HG02852 (cell line): ENCODE data around the gene HELQ.
"Not testable (repeated sequence)": the region's sequence is repeated elsewhere in the genome, so short reads cannot be mapped to it uniquely, and the experiment has no call there.

ENCODE experiments used
- ATAC-seq: cut with Tn5 transposase; IDR thresholded peaks from one replicate; pipeline ENCODE4 v1.9.1; 2021; ENCODE audit warnings: mild to moderate bottlenecking, moderate library complexity; ENCODE audit not compliant: unreplicated experiment

HELQ gene

GRCh38 chr4:83455281-83456183, at the start of gene HELQ, which contains the start of gene MRPS18C:
Gene HELQ, minus strand, starts transcription at chr4:83455823. Its CDS starts 130 bp downstream, at chr4:83455693.
Gene MRPS18C, plus strand, starts transcription at chr4:83456058. Its CDS starts 20 bp downstream, at chr4:83456078.
- ATAC-seq, result peak; percentile 93

- ATAC-seq, result no peak
Observed at GRCh38 chr4:83504996-83505395, 49.4 kb upstream of the HELQ start.

- no peak for ATAC-seq
Observed at GRCh38 chr4:83504503-83504902, 48.9 kb upstream of the HELQ start.

- ATAC-seq, result no peak
Observed at GRCh38 chr4:83503974-83504373, 48.4 kb upstream of the HELQ start.

DNA sequence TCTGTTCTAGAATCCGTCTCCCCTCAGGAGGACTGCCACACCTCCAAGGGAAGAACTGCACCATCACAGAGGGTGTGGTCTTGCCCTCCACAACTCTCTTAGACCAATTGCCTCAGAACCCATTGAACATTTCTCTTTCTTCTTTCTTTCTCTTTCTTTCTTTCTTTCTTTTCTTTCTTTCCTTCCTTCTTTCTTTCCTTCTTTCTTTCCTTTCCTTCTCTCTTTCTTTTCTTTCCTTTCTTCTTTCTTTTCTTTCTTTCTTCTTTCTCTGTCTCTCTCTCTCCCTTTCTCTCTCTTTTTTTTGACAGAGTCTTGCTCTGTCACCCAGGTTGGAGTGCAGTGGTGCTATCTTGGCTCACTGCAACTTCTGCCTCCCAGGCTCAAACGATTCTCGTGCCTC, 46.0 kb upstream of the HELQ start:
- ATAC-seq, result not testable (repeated sequence)

GRCh38 chr4:83498187-83498586, 42.6 kb upstream of the HELQ start:
- no peak for ATAC-seq

- not testable (repeated sequence) for ATAC-seq
Observed at GRCh38 chr4:83496085-83496917, 40.7 kb upstream of the HELQ start.

DNA sequence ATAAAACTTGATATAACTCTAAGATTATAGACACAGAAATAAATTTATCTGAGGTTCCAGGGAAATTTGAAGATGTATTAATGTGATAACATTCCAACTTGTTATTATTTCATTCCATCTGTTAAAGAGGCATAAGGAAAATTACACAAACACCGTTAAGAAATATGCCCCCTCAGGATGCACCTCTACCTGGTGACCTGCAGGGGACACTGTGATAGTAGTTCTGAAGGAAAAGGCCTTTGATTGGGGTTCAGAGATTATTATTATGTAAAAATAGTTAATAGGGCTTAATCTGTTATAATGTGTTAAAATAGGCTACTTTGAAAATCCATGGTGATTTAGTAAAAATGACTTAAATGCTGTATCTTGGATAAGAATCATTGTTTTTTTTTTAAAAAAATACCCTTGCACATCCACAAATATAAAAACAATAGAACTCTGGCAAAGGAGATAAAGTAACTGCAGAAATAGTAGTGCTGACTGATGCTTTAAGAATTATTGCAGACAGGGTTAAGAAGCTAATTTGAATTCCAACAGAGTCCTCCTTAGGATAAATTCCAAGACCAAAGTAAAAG, 35.3 kb upstream of the HELQ start:
- ATAC-seq, result peak; percentile 75

DNA sequence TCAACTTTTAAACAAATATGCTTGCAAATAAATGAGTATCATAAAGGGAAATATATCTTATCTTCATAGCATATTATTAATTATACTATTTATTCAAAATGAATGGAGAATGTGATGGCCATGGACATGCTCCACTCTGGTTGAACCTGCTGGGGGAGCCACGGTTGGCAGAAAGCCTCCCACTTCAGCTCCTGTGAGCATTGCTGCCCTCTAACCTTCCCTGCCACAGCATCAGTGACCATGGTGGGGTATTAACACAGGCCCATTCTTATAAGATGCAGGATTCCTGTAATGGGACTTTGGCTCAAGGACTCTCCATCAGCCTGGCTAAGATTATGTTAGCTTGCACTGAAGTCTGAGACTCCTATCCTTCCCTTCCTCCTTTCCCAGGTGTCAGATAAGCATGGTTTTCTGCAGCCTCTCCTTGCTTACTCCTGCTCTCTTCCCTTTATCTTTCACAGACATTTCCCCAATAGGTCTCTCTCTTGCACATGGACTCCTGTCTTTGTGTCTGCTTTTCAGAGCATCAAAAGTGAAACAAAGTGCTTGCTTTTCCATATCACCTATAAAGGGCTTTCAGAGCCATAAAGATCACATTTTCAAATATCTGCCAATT, 34.2 kb upstream of the HELQ start:
- ATAC-seq, result no peak

- no peak for ATAC-seq
Observed at GRCh38 chr4:83486457-83487129, 31.0 kb upstream of the HELQ start.

DNA sequence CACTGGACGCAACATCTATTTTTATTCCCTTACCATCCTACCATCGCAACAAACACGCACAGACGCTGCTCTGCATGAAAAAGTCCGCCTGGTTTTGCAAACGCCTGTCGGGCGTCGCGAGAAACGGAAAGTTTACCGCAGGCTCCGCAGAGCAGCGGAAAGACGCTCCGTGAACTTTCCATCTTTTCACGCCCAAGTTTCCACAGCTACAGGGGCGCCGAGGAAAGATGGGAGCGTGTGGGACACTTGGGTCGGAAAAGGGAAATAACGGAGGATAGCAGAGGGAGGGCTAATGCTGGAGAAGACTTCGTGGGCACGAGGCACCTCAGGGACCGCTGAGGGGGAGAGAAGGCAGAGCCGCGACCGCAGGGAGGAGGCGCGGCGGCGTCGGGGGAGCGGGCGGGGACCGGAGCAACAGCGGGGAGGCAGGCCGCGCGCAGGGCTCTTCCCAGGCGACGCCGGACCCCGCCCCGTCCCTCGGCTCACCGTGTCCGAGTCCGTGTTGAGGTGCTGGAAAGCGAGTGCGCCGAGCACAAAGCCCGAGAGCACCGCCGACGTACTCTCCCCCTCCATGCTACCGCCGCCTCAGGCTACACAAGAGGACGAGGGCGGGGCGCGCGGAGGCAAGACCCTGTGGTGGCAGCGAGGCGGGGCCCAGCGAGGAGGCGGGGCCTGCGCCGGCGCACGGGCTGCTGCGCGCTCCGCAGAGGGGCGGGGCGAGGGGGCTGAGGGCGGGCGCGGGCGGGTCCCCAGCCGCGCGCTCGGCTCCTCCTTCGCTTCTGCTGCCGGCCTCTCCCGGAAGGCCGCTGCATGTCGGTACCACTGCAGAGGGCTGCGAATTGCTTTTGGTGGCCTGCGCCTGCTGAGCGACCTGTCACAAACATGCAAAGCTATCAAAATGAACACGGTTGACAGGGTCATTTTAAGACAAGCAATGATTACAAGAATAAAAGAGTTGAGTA, 29.2 kb upstream of the HELQ start, which contains the start of gene ABRAXAS1:
TSS of gene ABRAXAS1 (minus strand) at position 601 of the 962 bp plus-strand sequence. CDS start at position 573, 28 bp downstream.
- peak; percentile 95 for ATAC-seq

DNA sequence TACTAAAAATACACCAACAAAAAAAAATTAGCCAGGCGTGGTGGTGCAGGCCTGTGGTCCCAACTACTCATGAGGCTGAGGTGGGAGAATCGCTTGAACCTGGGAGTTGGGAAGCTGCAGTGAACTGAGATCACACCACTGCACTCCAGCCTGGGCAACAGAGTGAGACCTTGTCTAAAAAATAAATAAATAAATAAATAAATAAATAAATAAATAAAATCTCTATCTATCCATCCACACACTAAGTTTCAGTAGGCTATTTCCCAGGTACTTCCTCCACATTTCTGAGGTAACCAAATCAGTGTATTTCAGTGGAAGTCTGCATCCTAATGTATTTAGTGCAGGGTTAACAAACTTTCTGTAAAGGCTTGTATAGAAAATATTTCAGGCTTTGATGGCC, 18.3 kb upstream of the HELQ start:
- ATAC-seq, result no peak

DNA sequence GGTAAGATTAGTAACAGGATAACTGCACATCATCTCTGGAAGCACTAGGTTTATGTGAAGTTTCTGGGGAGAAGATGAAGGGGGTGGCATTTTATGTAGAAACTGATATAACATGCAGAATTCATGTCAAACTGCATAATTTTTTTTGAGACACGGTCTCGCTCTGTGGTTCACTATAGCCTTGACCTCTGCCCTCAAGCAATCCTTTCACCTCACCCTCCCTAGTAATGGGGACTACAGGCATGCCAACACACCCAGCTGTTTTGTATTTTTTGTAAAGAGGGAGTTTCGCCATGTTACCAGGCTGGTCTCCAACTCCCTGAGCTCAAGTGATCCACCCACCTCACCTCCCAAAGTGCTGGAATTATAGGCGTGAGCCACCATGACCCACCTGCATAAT, 17.8 kb upstream of the HELQ start:
- ATAC-seq, result no peak

GRCh38 chr4:83456184-83456501, 520 bp upstream of the HELQ start:
- no peak for ATAC-seq

- ATAC-seq, result no peak
Observed at GRCh38 chr4:83454686-83455085, 937 bp downstream of the HELQ start.

GRCh38 chr4:83449009-83449408, 6.6 kb downstream of the HELQ start:
- no peak for ATAC-seq

DNA sequence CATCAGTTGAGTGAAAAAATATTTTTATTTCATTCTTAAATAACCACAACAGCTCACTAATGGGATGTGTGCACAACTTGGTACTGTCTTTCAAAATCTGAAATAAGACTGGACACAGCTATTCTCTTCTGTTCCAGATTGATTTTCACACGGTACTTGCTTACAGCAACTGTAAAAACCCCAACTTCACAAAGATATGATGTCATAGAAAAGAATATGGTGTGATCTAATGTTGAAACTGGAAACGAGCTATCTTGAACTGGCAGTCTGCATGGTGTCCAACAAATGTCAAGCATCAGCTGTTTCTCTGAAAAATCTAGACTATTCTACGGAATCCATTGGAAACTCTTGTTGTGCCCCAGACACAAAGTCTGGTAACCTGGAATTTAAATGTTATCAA, 14.7 kb downstream of the HELQ start:
- no peak for ATAC-seq

GRCh38 chr4:83440148-83440814, 15.3 kb downstream of the HELQ start:
- ATAC-seq, result no peak

GRCh38 chr4:83438719-83439118, 16.9 kb downstream of the HELQ start:
- ATAC-seq, result no peak
